Measurements from ENCODE around the gene TUT4.

TUT4 gene

DNA sequence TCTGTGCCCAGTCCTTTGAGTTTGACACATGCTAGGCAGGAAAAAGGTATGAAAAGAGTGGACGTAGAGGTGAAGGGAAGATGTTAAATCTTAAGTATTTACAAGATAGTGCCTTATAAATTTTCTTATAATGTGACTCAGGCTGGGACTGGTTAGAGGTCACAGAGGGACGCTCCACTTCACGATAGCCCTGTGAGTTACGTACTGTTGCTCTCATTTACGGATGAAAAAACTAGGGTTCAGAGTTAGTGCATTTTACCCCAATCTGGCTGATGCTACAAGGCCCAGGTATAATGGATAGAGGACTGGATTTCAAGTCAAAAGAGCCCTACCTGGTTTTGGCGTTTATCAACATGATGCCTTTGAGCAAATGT lies 1.4 kb upstream of the TUT4 start:
- POLR2A ChIA-PET = no interaction called here
- no peak for DNase-seq (ENCODE audit: low read depth, low spot score)
- H3K4me3 ChIP-seq (ENCODE audit: low read depth, low read length) = peak overlapping the region; percentile 73
- TF ChIP-seq, protein P1, sequence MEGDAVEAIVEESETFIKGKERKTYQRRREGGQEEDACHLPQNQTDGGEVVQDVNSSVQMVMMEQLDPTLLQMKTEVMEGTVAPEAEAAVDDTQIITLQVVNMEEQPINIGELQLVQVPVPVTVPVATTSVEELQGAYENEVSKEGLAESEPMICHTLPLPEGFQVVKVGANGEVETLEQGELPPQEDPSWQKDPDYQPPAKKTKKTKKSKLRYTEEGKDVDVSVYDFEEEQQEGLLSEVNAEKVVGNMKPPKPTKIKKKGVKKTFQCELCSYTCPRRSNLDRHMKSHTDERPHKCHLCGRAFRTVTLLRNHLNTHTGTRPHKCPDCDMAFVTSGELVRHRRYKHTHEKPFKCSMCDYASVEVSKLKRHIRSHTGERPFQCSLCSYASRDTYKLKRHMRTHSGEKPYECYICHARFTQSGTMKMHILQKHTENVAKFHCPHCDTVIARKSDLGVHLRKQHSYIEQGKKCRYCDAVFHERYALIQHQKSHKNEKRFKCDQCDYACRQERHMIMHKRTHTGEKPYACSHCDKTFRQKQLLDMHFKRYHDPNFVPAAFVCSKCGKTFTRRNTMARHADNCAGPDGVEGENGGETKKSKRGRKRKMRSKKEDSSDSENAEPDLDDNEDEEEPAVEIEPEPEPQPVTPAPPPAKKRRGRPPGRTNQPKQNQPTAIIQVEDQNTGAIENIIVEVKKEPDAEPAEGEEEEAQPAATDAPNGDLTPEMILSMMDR (IDR thresholded peaks at IDR 0.05; ENCODE audit: insufficient read depth, low read length, missing control alignments) = no peak
- CTCF ChIA-PET = interaction anchor here (1.9 kb wide), 1 partner anchor 132 kb away, joined by 7 read pairs; no protein-coding TSS in a partner anchor

DNA sequence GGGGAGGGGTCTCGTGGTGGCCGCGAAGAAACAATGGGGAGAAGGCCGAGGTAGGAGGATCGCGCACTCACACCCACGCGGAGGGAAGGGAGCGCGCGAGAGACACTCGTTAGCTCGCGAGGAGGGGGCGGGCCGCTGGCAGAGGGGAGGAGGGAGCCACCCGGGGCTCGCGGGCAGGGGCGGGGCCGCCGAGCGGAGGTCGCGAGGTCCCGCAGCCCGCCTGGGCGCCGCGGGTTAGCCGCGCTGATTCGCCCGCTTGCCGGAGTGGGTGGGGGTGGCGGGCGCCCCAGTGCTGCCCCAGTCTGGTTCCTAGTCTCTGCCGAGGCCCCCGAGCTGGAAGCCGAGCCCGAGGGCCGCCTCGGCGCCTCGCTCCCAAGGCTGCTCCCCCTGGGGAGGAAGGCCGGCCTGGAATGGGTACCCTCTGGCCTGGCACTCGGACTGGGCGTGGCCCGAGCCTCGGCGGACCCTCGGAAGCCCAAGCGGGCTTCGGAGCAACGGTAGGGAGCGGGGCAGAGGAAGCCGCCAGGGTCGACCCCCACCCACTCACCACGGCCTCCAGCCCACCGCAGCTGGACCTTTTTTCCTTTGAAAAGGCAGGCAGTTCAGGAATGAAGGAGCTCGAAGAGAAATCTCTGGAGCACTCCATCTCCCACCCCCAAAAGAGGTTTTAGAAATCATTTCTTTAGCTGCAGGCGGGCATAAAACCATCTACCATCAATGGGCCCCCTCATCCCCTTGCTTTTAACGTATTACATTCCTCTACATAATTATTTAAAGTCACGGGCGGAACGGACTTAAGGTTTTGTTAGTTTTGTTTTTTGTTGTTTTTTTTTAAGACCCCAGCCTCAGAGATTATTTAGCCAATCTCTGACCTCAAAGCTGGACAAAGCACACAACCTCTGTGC lies 722 bp upstream of the TUT4 start:
- no peak for DNase-seq (ENCODE audit: low read depth, low spot score)
- TF ChIP-seq, protein P1 (IDR thresholded peaks at IDR 0.05; ENCODE audit: insufficient read depth, low read length, missing control alignments) = no peak
- peak overlapping the region; percentile 73 for H3K4me3 ChIP-seq (ENCODE audit: low read depth, low read length)
- ChIA-PET POLR2A (interaction anchor here (0.7 to 1.1 kb wide), 5 partner anchors 21 to 150 kb away, joined by 3 to 4 read pairs (median 3); partner anchors contain the start of gene COA7), CTCF (interaction anchor here (1.9 kb wide), 1 partner anchor 133 kb away, joined by 7 read pairs; no protein-coding TSS in a partner anchor)

DNA sequence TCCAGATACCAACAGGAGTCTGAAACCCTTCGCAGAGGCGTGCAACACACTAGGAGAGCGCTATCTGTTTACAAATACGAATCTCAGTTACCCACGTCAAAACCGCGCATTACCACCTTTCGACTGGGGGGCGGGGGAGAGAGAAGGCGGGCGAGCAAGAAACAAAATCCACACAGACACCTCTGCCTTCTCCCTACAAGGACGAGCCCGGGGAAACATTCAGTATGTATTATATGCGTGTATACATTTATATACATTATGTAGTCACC lies 722 bp downstream of the TUT4 start:
- POLR2A ChIA-PET = interaction anchor here (1.1 kb wide), 1 partner anchor 32 kb away, joined by 4 read pairs; no protein-coding TSS in a partner anchor
- CTCF ChIA-PET = no interaction called here
- TF ChIP-seq, protein P1 (IDR thresholded peaks at IDR 0.05; ENCODE audit: insufficient read depth, low read length, missing control alignments) = no peak
- H3K4me3 ChIP-seq (ENCODE audit: low read depth, low read length) = peak overlapping the region; percentile 73
- no peak for DNase-seq (ENCODE audit: low read depth, low spot score)

DNA sequence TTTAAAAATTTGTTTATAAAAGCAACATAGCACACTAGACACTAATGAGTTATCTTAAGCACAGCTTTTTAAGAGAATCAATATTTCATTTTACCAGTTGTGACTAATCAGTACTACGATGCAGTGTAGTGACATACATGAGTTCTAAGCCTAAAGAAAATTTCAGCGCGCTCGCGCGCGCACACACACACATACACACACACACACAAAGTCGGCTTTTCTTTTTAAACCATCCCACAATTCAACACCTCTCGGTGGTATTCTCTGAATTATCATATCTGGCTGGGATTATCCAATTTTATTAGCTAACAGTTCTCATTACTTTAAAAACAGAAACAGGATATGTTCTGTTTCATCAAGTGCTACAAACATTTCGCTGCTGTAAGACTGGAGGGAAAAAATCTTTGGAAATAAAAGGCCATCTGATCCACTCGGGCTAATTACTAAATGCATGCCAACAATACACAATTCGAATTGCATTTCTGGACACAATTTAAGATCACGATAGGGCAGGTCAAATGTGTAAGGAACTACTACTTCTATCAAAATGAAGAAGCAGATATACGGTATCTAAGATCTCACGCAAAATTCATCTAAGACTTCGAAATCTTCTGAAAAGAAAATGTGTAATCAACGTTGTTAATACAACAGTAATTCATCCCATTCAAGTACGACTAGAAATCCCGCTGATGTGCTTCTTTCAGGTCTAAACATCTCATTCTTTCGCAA lies 1.2 kb downstream of the TUT4 start:
- TF ChIP-seq, protein P1 (IDR thresholded peaks at IDR 0.05; ENCODE audit: insufficient read depth, low read length, missing control alignments) = no peak
- DNase-seq (ENCODE audit: low read depth, low spot score) = no peak
- ChIA-PET POLR2A (no interaction called here), CTCF (interaction anchor here (1.1 kb wide), 1 partner anchor 135 kb away, joined by 3 read pairs; no protein-coding TSS in a partner anchor)
- peak overlapping the region; percentile 73 for H3K4me3 ChIP-seq (ENCODE audit: low read depth, low read length)

DNA sequence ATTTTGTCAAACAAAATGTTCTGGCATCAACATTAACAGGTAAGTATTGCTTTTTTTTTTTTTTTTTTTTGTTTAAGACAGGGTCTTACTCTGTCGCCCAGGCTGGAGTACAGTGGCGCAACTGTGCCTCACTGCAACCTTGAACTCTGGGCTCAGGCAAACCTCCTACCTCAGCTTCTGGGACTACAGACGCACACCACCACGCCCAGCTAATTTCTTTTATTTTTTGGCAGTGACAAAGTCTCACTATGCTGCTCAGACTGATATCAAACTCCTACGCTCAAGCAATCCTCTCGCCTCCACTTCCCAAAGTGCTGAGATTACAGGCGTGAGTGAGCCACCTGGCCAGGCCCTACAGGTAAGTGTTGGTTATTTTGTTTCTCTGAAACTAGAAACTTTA lies 2.4 kb downstream of the TUT4 start:
- H3K4me3 ChIP-seq (ENCODE audit: low read depth, low read length) = no peak overlapping the region
- no peak for DNase-seq (ENCODE audit: low read depth, low spot score)
- TF ChIP-seq, protein P1 (IDR thresholded peaks at IDR 0.05; ENCODE audit: insufficient read depth, low read length, missing control alignments) = no peak
- ChIA-PET POLR2A (no interaction called here), CTCF (interaction anchor here (1.1 kb wide), 1 partner anchor 136 kb away, joined by 3 read pairs; no protein-coding TSS in a partner anchor)

DNA sequence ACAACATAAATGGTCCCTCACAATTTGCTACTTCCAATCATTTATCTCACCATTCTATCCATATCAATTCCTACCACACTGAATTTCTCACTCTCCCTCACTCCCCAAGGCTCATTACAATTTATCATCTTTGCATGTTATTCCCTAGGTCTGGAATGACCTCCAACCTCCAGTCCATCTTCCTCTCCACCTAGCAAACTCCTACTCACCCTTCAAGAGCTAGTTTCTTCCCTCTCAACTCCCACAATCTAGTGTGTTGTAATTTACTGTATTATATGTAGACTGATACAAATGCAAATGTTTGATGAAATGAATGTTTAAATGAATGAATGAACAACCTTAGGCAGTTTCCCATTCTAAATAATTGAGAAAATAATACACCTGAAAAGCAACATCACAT lies 3.6 kb downstream of the TUT4 start:
- ChIA-PET POLR2A (no interaction called here), CTCF (no interaction called here)
- no peak overlapping the region for H3K4me3 ChIP-seq (ENCODE audit: low read depth, low read length)
- DNase-seq (ENCODE audit: low read depth, low spot score) = no peak
- TF ChIP-seq, protein P1 (IDR thresholded peaks at IDR 0.05; ENCODE audit: insufficient read depth, low read length, missing control alignments) = no peak
